ENCODE results near the gene POU3F1.

DNA sequence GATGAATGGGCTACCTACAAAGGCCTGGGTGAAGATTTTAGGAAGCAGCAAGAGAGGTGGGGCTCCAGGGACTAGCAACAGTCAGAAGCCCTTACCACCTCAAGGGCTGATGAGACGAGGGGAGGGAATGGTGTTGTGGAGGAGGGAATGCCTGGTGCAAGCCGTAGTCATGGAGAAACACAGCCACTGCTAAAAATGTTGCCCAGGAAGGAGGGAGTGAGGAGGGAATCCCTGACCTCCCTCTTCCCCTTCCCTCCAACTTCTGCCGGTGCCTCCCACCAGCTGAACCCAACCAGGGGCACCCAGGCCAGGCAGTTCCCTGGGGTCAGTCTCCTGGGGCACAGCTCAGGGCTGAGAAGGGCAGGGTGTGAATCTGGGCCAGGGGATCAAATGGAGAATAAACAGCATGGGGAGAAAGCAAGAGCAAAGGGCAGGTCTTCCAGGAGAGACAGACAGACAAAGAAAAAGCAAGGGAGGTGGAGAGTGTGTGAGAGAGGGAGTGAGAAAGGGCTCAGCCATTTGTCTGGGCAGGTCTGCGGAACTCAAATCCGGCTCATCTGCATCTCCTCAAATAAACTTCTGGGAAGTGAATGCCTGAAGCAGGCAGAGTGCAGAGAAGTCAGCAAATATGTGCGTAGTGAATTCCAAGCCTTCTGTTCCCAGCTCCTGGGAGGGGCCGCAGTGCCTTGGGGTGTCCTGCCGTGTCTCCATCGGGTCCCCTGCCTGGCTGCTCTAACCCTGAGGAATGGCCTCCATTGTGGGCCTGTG, 27.1 kb upstream of the POU3F1 start:
- TF ChIP-seq CTCF (IDR thresholded peaks at IDR 0.05; ENCODE audit: low read length) = no peak
- TF ChIP-seq EZH2phosphoT487 (IDR thresholded peaks at IDR 0.05; ENCODE audit: low read length) = no peak
- no peak for TF ChIP-seq EZH2 (optimal IDR thresholded peaks at IDR 0.05; ENCODE audit: low read depth, low read length)
